ENCODE data around the gene OBSCN.

OBSCN gene

GRCh38 chr1:228308085-228308601 lies 100.3 kb downstream of the OBSCN start:
- DNase-seq (ENCODE audit: low spot score) = no peak

GRCh38 chr1:228308628-228309325 lies 100.9 kb downstream of the OBSCN start:
- DNase-seq (ENCODE audit: low spot score) = no peak

- DNase-seq (ENCODE audit: low spot score) = no peak
These were observed 101.7 kb downstream of the OBSCN start for GRCh38 chr1:228309326-228310067.

GRCh38 chr1:228310162-228310792 lies 102.4 kb downstream of the OBSCN start:
- no peak for DNase-seq (ENCODE audit: low spot score)

GRCh38 chr1:228311091-228311490 lies 103.2 kb downstream of the OBSCN start:
- no peak for DNase-seq (ENCODE audit: low spot score)

GRCh38 chr1:228312136-228312764 lies 104.4 kb downstream of the OBSCN start:
- DNase-seq (ENCODE audit: low spot score) = no peak

- DNase-seq (ENCODE audit: low spot score) = no peak
These were observed 105.9 kb downstream of the OBSCN start for GRCh38 chr1:228313536-228314277.

GRCh38 chr1:228314315-228314657 lies 106.4 kb downstream of the OBSCN start:
- DNase-seq (ENCODE audit: low spot score) = no peak

- DNase-seq (ENCODE audit: low spot score) = no peak
These were observed 107.0 kb downstream of the OBSCN start for GRCh38 chr1:228314658-228315483.

GRCh38 chr1:228315484-228315944 lies 107.7 kb downstream of the OBSCN start:
- DNase-seq (ENCODE audit: low spot score) = no peak

- no peak for DNase-seq (ENCODE audit: low spot score)
These were observed 108.2 kb downstream of the OBSCN start for GRCh38 chr1:228315945-228316588.

- DNase-seq (ENCODE audit: low spot score) = no peak
These were observed 108.9 kb downstream of the OBSCN start for GRCh38 chr1:228316589-228317387.

- no peak for DNase-seq (ENCODE audit: low spot score)
These were observed 109.6 kb downstream of the OBSCN start for GRCh38 chr1:228317411-228317828.

- no peak for DNase-seq (ENCODE audit: low spot score)
These were observed 110.3 kb downstream of the OBSCN start for GRCh38 chr1:228317891-228318810.

GRCh38 chr1:228318823-228319241 lies 111.0 kb downstream of the OBSCN start:
- DNase-seq (ENCODE audit: low spot score) = no peak

- no peak for DNase-seq (ENCODE audit: low spot score)
These were observed 111.7 kb downstream of the OBSCN start for GRCh38 chr1:228319352-228320088.

GRCh38 chr1:228320394-228320793 lies 112.5 kb downstream of the OBSCN start:
- DNase-seq (ENCODE audit: low spot score) = no peak

GRCh38 chr1:228321435-228321834 lies 113.6 kb downstream of the OBSCN start:
- DNase-seq (ENCODE audit: low spot score) = no peak

Measured in RKO (cell line).